Osteocyte (in vitro differentiated cells): Measurements from ENCODE around the gene GNAT1. TPM values are rescaled to one million over a fixed set of nuclear protein-coding genes. Genes with fewer than 3 reads are reported as not detected.

Experiments used
- DNase-seq: peaks from one replicate; pipeline ENCODE4 v3.0.0; 2021; ENCODE audit warnings: mixed read lengths; ENCODE audit not compliant: unreplicated experiment; ENCODE audit errors: extremely low spot score
- H3K27ac Mint-ChIP-seq: one replicate; pipeline ENCODE4 v1.8.0; 2021; ENCODE audit warnings: mild to moderate bottlenecking, mixed read lengths; ENCODE audit not compliant: unreplicated experiment
- H3K27me3 Mint-ChIP-seq: one replicate; pipeline ENCODE4 v1.8.0; 2021; ENCODE audit warnings: mixed read lengths; ENCODE audit not compliant: unreplicated experiment
- H3K36me3 Mint-ChIP-seq: one replicate; pipeline ENCODE4 v1.8.0; 2021; ENCODE audit warnings: mixed read lengths; ENCODE audit not compliant: unreplicated experiment
- H3K4me1 Mint-ChIP-seq: one replicate; pipeline ENCODE4 v1.8.0; 2021; ENCODE audit warnings: mixed read lengths; ENCODE audit not compliant: unreplicated experiment
- H3K4me3 Mint-ChIP-seq: one replicate; pipeline ENCODE4 v1.8.0; 2021; ENCODE audit warnings: mild to moderate bottlenecking, moderate library complexity, mixed read lengths; ENCODE audit not compliant: unreplicated experiment
- H3K9me3 Mint-ChIP-seq: one replicate; pipeline ENCODE4 v1.8.0; 2021; ENCODE audit warnings: mixed read lengths; ENCODE audit not compliant: unreplicated experiment
- total RNA-seq: library from RNA; stranded (reverse); gene quantifications from 2 replicates; pipeline ENCODE4 v1.2.1, GENCODE V29; 2021
- TF ChIP-seq, protein P1 (sequence below): fragments of 200-600 bp; sonication (generic); IDR thresholded peaks from 2 replicates; pipeline ENCODE4 v1.5.0; 2021; ENCODE audit warnings: antibody characterized with exemption, mild to moderate bottlenecking, moderate library complexity

GNAT1 gene
- total RNA-seq, 1 donor from 2014 or later, result not detected

DNA sequence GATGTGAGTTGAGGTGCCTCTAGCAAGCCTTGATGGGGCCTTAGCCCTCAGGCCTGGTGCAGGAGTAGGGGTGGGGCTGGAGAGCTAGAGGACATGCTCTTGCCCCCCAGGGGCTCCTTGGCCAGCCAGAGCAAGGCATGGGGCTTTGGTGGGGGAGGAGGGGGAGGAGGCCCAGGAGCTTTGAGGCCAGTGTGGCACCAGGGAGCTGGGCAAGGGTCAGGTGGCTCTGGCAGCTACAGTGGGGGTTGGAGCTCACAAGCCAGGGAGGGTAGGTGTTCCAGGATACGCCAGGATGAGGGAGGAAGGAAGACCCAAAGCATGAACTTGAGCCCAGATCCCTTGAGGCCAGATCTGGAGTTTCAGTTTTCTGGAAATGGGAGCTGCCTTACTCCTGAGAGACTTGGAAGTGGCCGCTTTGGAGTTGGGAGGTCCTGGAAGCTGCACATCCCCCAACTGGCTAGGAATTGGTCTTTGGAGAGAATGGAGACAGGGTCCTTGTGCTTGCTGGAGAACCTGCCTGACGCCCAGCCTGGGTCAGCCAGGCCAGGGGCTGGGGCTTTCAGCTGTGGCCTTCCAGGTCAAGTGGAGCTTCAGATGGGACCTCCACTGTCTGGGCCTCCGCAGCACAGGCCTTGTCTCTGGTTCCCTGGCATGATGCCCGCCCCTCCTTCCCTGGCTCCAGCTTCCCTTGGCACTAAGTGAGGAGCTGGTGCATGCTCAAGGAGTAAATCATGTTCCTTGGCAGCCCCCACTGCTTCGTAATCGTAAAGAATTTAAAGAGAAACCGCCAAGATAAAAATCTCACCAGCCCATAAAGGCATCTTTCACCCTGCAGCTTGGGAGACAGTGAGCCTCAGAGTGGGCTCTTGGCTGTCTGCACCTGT is 27.6 kb upstream of the GNAT1 start:
- Mint-ChIP-seq H3K27ac (peak overlapping the region; percentile 56), H3K4me3 (no peak overlapping the region)
- DNase-seq, result no peak

DNA sequence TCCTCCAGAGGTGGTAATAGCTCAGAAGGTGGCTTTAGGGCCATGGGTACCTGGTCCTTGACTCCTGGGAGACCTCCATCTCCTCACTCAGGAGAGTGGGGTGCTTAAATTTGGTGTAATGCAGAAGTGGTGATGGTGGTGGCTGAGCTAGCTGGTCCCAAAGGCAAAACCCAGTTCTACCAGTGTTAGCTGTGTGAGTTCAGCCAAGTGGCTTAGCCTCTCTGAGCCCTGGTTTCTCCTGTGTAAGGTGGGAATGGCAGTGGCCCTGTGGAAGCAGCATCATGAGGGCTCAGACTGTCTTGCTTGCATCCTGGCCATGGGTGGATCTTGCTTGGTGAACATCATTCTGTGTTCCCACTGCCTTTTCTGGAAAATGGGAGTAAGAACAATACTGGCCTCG is 26.9 kb upstream of the GNAT1 start:
- Mint-ChIP-seq H3K27me3 (no peaks in the 10 kb centered on the region), H3K4me1 (peaks cover 50% of the 10 kb centered on the region), H3K4me3 (no peak overlapping the region), H3K27ac (peak overlapping the region; percentile 56), H3K9me3 (no peaks in the 10 kb centered on the region), H3K36me3 (no peaks in the 10 kb centered on the region)
- TF ChIP-seq, protein P1, sequence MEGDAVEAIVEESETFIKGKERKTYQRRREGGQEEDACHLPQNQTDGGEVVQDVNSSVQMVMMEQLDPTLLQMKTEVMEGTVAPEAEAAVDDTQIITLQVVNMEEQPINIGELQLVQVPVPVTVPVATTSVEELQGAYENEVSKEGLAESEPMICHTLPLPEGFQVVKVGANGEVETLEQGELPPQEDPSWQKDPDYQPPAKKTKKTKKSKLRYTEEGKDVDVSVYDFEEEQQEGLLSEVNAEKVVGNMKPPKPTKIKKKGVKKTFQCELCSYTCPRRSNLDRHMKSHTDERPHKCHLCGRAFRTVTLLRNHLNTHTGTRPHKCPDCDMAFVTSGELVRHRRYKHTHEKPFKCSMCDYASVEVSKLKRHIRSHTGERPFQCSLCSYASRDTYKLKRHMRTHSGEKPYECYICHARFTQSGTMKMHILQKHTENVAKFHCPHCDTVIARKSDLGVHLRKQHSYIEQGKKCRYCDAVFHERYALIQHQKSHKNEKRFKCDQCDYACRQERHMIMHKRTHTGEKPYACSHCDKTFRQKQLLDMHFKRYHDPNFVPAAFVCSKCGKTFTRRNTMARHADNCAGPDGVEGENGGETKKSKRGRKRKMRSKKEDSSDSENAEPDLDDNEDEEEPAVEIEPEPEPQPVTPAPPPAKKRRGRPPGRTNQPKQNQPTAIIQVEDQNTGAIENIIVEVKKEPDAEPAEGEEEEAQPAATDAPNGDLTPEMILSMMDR, result no peak
- DNase-seq, result no peak

More for the DNA sequence above, 27.6 kb upstream of the GNAT1 start:
- H3K36me3 Mint-ChIP-seq, result no peaks in the 10 kb centered on the region
- no peaks in the 10 kb centered on the region for H3K9me3 Mint-ChIP-seq
- peaks cover 50% of the 10 kb centered on the region for H3K4me1 Mint-ChIP-seq
- TF ChIP-seq, protein P1, result no peak
- no peaks in the 10 kb centered on the region for H3K27me3 Mint-ChIP-seq

DNA sequence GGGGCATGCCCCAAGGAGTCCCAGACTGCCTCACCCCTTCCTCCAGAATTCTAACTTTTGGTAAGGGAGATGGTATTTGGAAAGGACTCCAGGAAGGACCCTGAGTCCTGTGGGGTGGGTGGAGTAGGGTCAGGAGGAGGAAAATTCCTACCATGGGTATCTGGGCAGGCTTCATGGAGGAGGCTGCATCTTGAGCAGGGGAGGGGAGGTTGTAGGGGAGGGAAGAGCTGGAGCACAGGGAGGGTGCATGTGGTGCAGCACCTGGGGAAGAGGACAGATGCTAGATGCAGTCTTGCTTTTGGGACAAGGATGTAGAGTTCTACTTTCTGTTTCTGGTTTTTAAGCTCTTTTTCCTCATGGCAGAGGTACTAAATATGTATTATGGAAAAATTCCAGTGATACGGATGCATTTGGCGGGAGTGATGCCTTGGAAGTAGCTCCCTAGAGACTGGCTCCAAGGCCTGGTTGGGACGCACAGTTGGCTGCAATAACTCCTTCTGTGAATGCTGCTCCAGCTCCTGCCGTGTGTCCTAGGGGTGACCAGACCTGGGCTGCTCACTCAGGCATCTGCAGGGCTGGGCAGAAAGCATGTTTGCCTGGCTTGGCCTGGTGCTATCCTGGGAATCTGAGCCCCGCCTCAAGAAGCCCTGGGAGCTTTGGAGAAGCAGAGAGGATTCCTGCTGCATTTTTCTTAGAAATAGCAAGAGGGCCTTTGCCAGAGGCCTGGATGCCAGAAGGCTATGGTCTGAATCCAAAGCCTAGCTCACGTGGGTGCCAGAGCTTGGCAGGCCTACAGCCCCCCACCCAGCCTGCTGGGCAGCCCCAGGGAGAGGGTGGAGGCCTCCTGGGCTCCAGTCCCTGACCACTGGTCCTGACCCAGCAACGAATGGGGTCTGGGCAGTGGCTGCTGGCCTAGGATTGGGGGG is 26.2 kb upstream of the GNAT1 start:
- Mint-ChIP-seq H3K27ac (peak overlapping the region; percentile 63), H3K4me1 (peaks cover 50% of the 10 kb centered on the region), H3K36me3 (no peaks in the 10 kb centered on the region), H3K9me3 (no peaks in the 10 kb centered on the region), H3K27me3 (no peaks in the 10 kb centered on the region), H3K4me3 (no peak overlapping the region)
- TF ChIP-seq, protein P1, result no peak
- DNase-seq, result no peak

DNA sequence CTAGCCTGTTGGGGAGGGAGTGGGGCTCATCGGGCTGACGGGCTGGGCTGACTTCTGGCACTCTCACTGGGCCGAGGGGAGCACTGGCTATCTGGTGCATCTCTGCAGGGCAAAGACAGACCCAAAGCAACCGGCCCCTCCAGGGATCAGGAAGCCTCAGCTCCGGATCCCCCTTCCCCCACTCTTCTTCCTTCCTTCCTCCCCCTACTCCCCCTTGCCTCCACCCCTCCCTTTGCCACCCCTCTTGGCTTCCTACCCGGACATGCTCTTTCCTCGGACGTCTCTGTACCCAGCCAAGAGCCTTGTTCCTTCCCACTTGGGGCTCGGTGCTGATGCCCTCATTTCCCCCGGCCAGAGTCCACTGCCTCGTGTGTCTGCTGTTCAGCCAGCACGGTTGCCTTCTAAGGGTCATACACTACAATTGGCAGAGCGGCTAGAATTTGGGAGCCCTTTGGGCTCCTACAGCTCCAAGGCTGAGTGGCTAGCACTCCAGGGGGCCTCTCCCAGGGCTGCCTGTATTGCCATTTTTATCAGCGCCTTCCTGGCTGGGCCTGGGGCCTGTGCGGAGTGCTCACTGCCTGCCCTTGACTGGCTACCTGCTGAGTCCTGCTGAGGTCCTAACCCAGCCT is 25.4 kb upstream of the GNAT1 start:
- Mint-ChIP-seq H3K4me1 (peaks cover 50% of the 10 kb centered on the region), H3K4me3 (no peak overlapping the region), H3K27ac (peak overlapping the region; percentile 63), H3K9me3 (no peaks in the 10 kb centered on the region), H3K36me3 (no peaks in the 10 kb centered on the region), H3K27me3 (no peaks in the 10 kb centered on the region)
- TF ChIP-seq, protein P1, result no peak
- DNase-seq, result no peak
